GM23338 (cell line): Measurements from ENCODE around the gene SYTL1. TPM values are rescaled to one million over a fixed set of nuclear protein-coding genes. Genes with fewer than 3 reads are reported as not detected.

Source experiments
- ATAC-seq: fragments of 200-7000 bp; cut with Tn5 transposase; 3 replicates; pipeline ENCODE4 v1.9.1; 2020
- DNase-seq: peaks from one replicate; pipeline ENCODE4 v3.0.0-alpha.2; 2015; ENCODE audit warnings: low spot score
- H2AFZ ChIP-seq: fragments of 200-600 bp; sonication (generic); 2 replicates; pipeline ENCODE4 v1.8.0; 2016; ENCODE audit warnings: antibody characterized with exemption, mild to moderate bottlenecking, moderate library complexity
- H3F3A ChIP-seq: fragments of 200-600 bp; sonication (generic); replicated peaks from 2 replicates; pipeline ENCODE4 v1.8.0; 2017; ENCODE audit warnings: antibody characterized with exemption, mixed run types, low read depth
- H3K27ac ChIP-seq: fragments of 200-600 bp; sonication (generic); 2 replicates; pipeline ENCODE4 v1.6.1; 2016; ENCODE audit warnings: low read depth
- H3K27me3 ChIP-seq: fragments of 200-600 bp; sonication (generic); 2 replicates; pipeline ENCODE4 v1.8.0; 2016; ENCODE audit warnings: mild to moderate bottlenecking, mixed run types, moderate library complexity; ENCODE audit not compliant: insufficient read depth
- H3K36me3 ChIP-seq: fragments of 200-600 bp; sonication (generic); 2 replicates; pipeline ENCODE4 v1.8.0; 2016; ENCODE audit warnings: mild to moderate bottlenecking; ENCODE audit not compliant: insufficient read depth
- H3K4me1 ChIP-seq: fragments of 200-600 bp; sonication (generic); 2 replicates; pipeline ENCODE4 v1.8.0; 2016; ENCODE audit warnings: mild to moderate bottlenecking, moderate library complexity; ENCODE audit not compliant: insufficient read depth
- H3K4me2 ChIP-seq: fragments of 200-600 bp; sonication (generic); 2 replicates; pipeline ENCODE4 v1.7.1; 2017; ENCODE audit warnings: mixed run types
- H3K4me3 ChIP-seq: fragments of 200-600 bp; sonication (generic); 2 replicates; pipeline ENCODE4 v1.6.1; 2016; ENCODE audit warnings: mixed run types
- H3K79me2 ChIP-seq: fragments of 200-600 bp; sonication (generic); replicated peaks from 2 replicates; pipeline ENCODE4 v1.8.0; 2017; ENCODE audit warnings: mild to moderate bottlenecking; ENCODE audit not compliant: insufficient read depth
- H3K9me2 ChIP-seq: fragments of 200-600 bp; sonication (generic); 2 replicates; pipeline ENCODE4 v1.8.0; 2017; ENCODE audit not compliant: insufficient read depth
- H4K20me1 ChIP-seq: fragments of 200-600 bp; sonication (generic); replicated peaks from 2 replicates; pipeline ENCODE4 v1.8.0; 2017; ENCODE audit warnings: mild to moderate bottlenecking; ENCODE audit not compliant: insufficient read depth
- H3K27ac Mint-ChIP-seq: 2 replicates; pipeline ENCODE4 v1.8.0; 2020; ENCODE audit warnings: inconsistent platforms, mild to moderate bottlenecking, moderate library complexity, mixed read lengths
- H3K27me3 Mint-ChIP-seq: 3 replicates; pipeline ENCODE4 v1.8.0; 2022; ENCODE audit warnings: low read depth, mild to moderate bottlenecking, moderate library complexity, mixed read lengths, inconsistent platforms; ENCODE audit not compliant: insufficient read depth, poor library complexity
- H3K36me3 Mint-ChIP-seq: 3 replicates; pipeline ENCODE4 v1.8.0; 2021; ENCODE audit warnings: low read depth, mild to moderate bottlenecking, inconsistent platforms, moderate library complexity, mixed read lengths
- H3K4me1 Mint-ChIP-seq: 3 replicates; pipeline ENCODE4 v1.8.0; 2020; ENCODE audit warnings: mild to moderate bottlenecking, inconsistent platforms, mixed read lengths
- H3K4me3 Mint-ChIP-seq: 3 replicates; pipeline ENCODE4 v1.8.0; 2021; ENCODE audit warnings: moderate library complexity, mild to moderate bottlenecking, inconsistent platforms, mixed read lengths
- H3K9me3 Mint-ChIP-seq: 3 replicates; pipeline ENCODE4 v1.8.0; 2020; ENCODE audit warnings: moderate library complexity, mild to moderate bottlenecking, inconsistent platforms, mixed read lengths
- CREB1 ChIP-seq: fragments of 250-450 bp; sonication (Bioruptor Pico); IDR thresholded peaks from 2 replicates; pipeline ENCODE4 v1.5.0; 2020; ENCODE audit warnings: low read depth, mild to moderate bottlenecking, moderate library complexity
- ETS1 ChIP-seq: IDR thresholded peaks from 2 replicates; pipeline ENCODE4 v1.6.1; 2016; ENCODE audit warnings: antibody characterized with exemption
- EZH2 ChIP-seq: fragments of 200-600 bp; sonication (generic); IDR thresholded peaks from one replicate; pipeline ENCODE4 v1.8.0; 2017; ENCODE audit warnings: antibody characterized with exemption, mild to moderate bottlenecking, low read depth; ENCODE audit not compliant: unreplicated experiment
- NANOG ChIP-seq: IDR thresholded peaks from 2 replicates; pipeline ENCODE4 v1.6.1; 2016; ENCODE audit warnings: antibody characterized with exemption, borderline replicate concordance
- POLR2AphosphoS5 ChIP-seq: IDR thresholded peaks from 2 replicates; pipeline ENCODE4 v1.6.1; 2016; ENCODE audit warnings: antibody characterized with exemption, low read depth
- REST ChIP-seq: IDR thresholded peaks from one replicate; pipeline ENCODE4 v1.6.1; 2018; ENCODE audit warnings: antibody characterized with exemption; ENCODE audit not compliant: unreplicated experiment
- STAT1 ChIP-seq: IDR thresholded peaks from one replicate; pipeline ENCODE4 v1.6.1; 2016; ENCODE audit warnings: antibody characterized with exemption; ENCODE audit not compliant: unreplicated experiment
- ZNF114 ChIP-seq: fragments of 250-450 bp; sonication (Bioruptor Pico); IDR thresholded peaks from 2 replicates; pipeline ENCODE4 v1.5.0; 2020; ENCODE audit warnings: mild to moderate bottlenecking, moderate library complexity
- ZNF331 ChIP-seq: fragments of 250-450 bp; sonication (Bioruptor Pico); IDR thresholded peaks from 2 replicates; pipeline ENCODE4 v1.5.0; 2020; ENCODE audit warnings: low read depth, mild to moderate bottlenecking, moderate library complexity
- polyA plus RNA-seq: library from polyadenylated mRNA; unstranded; fragments of >200 nt; fragmentation: Nextera tagmentation; extraction: Ambion mirVana; gene quantifications from 2 replicates; pipeline ENCODE4 v1.2.1, GENCODE V29; 2016
- total RNA-seq: library from RNA; depleted of rRNA; stranded (reverse); fragments of >200 nt; shearing (Covaris generic); gene quantifications from 2 replicates; pipeline ENCODE4 v1.2.3, GENCODE V29; 2014
- TF ChIP-seq, protein P1 (sequence below), 2 experiments: fragments of 200-600 bp in 1 of 2; sonication (generic) in 1 of 2; conservative IDR thresholded peaks; 2 replicates each; pipeline versions ENCODE4 v1.5.1 to v1.6.1; 2016 to 2017; ENCODE audit warnings: antibody characterized with exemption in 2 of 2, low read depth in 2 of 2, mild to moderate bottlenecking in 2 of 2, moderate library complexity in 1 of 2

SYTL1 gene
- total and polyA plus RNA-seq, 2 experiments from 2014 or later: 4.9 to 12.3 TPM

- no peak for TF ChIP-seq REST
- no peak for TF ChIP-seq ZNF114 (CRISPR knock-in tag)
- no peak for TF ChIP-seq EZH2
- TF ChIP-seq ZNF331 (CRISPR knock-in tag): no peak
These were observed 5.3 kb downstream of the SYTL1 start (continued) for GRCh38 chr1:27346991-27347624.

DNA sequence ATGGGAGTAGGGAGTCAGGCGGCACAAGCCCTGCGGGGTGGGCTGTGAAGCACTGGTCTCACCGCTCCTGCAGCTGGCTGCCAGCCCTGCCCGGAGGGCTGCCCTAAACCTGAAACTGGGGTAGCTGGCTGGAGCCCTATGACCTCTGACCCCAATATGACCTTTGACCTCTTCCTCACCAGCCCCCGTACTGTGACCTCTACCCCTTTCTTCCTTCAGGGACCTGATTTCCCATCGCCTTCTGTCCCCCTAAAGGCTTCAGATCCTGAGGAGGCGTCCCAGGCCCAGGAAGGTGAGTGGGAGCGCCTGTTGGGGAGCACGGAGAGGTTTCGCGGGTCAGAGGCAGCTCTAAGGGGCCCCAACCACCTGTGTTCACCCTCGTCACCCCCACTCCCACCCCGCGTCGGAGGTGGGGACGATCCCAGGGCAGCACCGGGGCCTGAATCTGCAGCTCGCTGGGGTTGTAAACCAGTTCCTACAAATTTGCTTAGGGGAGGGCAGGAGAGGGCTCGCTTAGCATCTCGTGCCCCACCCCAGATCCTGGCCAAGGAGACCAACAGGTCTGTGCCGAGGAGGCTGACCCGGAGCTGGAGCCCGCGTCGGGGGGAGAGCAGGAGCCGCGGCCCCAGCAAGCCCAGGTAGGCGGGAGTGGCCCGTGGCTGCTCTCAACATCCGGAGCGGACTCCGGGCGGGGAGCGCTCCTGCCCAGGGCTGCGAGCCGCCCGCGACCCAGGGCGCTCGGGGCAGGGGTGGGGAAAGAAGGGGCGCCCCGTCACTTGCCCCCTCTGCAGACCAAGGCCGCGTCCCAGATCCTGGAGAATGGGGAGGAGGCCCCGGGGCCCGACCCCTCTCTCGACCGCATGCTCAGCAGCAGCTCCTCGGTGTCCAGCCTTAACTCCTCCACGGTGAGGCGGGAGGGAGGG lies 7.3 kb downstream of the SYTL1 start:
- Mint-ChIP-seq H3K27ac (no peak overlapping the region), H3K4me1 (peaks cover 16% of the 10 kb centered on the region), H3K27me3 (peaks cover 23% of the 10 kb centered on the region), H3K9me3 (no peaks in the 10 kb centered on the region; the same call in 1 of the 3 replicates), H3K4me3 (peak overlapping the region; percentile 78), H3K36me3 (peaks cover 9% of the 10 kb centered on the region)
- H3K27me3 ChIP-seq: peaks cover 8% of the 10 kb centered on the region; the same call in 1 of the 2 replicates
- peaks cover 7% of the 10 kb centered on the region for H3K79me2 ChIP-seq
- H4K20me1 ChIP-seq: no peaks in the 10 kb centered on the region; the same call in 1 of the 2 replicates
- peaks cover 7% of the 10 kb centered on the region for H3F3A ChIP-seq
- H3K4me1 ChIP-seq: peaks cover 10% of the 10 kb centered on the region; the same call in 1 of the 2 replicates
- peak overlapping the region; percentile 63 for H3K4me3 ChIP-seq
- peak; percentile 57 for ATAC-seq
- H3K27ac ChIP-seq: no peak overlapping the region
- H3K4me2 ChIP-seq: peak overlapping the region; percentile 91
- TF ChIP-seq ETS1 (no peak), NANOG (no peak), REST (no peak), ZNF114 (CRISPR knock-in tag) (no peak), ZNF331 (CRISPR knock-in tag) (no peak), POLR2AphosphoS5 (peak; percentile 27; the same call in 1 of the 2 replicates), CREB1 (CRISPR knock-in tag) (peak; percentile 50), STAT1 (no peak)
- TF ChIP-seq, protein P1, sequence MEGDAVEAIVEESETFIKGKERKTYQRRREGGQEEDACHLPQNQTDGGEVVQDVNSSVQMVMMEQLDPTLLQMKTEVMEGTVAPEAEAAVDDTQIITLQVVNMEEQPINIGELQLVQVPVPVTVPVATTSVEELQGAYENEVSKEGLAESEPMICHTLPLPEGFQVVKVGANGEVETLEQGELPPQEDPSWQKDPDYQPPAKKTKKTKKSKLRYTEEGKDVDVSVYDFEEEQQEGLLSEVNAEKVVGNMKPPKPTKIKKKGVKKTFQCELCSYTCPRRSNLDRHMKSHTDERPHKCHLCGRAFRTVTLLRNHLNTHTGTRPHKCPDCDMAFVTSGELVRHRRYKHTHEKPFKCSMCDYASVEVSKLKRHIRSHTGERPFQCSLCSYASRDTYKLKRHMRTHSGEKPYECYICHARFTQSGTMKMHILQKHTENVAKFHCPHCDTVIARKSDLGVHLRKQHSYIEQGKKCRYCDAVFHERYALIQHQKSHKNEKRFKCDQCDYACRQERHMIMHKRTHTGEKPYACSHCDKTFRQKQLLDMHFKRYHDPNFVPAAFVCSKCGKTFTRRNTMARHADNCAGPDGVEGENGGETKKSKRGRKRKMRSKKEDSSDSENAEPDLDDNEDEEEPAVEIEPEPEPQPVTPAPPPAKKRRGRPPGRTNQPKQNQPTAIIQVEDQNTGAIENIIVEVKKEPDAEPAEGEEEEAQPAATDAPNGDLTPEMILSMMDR (conservative IDR thresholded peaks at IDR 0.05; ENCODE audit: low read depth in 2 of 2): no peak
- H2AFZ ChIP-seq: peak overlapping the region; percentile 85; the same call in 1 of the 2 replicates
- no peaks in the 10 kb centered on the region for H3K36me3 ChIP-seq
- peak; percentile 87 for DNase-seq
- H3K9me2 ChIP-seq: no peaks in the 10 kb centered on the region
